ENCODE measurements around the gene SLC10A6. TPM values are rescaled to one million over a fixed set of nuclear protein-coding genes. Genes with fewer than 3 reads are reported as not detected.

Gene SLC10A6
- total RNA-seq, 1 donor from 2014 or later = not detected

DNA sequence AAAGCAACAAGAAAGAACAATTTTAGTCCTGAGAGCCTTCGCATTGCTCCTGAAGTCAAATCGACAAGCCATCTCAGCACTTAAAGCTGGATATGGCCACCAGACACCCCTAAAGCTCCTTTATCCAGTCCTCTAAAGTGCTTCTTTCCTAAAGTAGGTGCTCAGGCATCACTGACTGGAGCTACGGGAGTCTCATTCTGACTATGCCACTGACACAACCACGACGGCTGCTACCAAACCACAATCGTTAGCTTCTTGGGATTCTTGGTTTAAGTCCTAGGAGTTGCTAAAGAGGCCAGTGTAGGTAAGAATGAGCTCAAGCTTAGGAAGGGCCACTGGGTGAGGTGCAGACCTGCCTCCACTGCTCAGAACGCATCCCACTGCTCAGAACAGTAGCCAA, 1.0 kb downstream of the SLC10A6 start:
- Mint-ChIP-seq H3K9me3 (ENCODE audit: unreplicated experiment) (no peaks in the 10 kb centered on the region), H3K27ac (ENCODE audit: unreplicated experiment) (no peak overlapping the region), H3K4me1 (ENCODE audit: unreplicated experiment) (peaks cover 13% of the 10 kb centered on the region), H3K36me3 (ENCODE audit: low read depth, unreplicated experiment) (no peaks in the 10 kb centered on the region), H3K27me3 (ENCODE audit: unreplicated experiment) (no peaks in the 10 kb centered on the region), H3K4me3 (ENCODE audit: unreplicated experiment) (no peak overlapping the region)
- no peak for DNase-seq (ENCODE audit: low spot score)
- TF ChIP-seq, protein P1, sequence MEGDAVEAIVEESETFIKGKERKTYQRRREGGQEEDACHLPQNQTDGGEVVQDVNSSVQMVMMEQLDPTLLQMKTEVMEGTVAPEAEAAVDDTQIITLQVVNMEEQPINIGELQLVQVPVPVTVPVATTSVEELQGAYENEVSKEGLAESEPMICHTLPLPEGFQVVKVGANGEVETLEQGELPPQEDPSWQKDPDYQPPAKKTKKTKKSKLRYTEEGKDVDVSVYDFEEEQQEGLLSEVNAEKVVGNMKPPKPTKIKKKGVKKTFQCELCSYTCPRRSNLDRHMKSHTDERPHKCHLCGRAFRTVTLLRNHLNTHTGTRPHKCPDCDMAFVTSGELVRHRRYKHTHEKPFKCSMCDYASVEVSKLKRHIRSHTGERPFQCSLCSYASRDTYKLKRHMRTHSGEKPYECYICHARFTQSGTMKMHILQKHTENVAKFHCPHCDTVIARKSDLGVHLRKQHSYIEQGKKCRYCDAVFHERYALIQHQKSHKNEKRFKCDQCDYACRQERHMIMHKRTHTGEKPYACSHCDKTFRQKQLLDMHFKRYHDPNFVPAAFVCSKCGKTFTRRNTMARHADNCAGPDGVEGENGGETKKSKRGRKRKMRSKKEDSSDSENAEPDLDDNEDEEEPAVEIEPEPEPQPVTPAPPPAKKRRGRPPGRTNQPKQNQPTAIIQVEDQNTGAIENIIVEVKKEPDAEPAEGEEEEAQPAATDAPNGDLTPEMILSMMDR (IDR thresholded peaks at IDR 0.05; ENCODE audit: unreplicated experiment) = no peak

DNA sequence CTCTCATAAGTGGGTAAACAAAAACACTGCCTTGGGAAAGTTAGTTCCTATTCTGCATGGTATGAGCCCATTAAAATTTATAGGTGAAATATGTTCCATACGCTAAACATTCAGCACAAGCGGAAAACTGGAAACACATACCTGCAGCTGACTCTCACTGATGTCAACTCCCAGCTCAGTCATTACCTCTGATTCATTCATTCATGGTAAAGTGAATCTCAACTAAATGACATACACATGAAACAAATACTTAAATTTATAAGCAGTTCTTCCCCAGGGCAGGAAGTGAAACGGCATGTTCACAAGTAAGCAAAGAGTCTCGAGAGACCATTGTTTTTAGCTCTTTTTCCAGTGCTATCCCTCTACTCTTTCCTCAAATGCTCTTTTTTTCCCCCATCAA, 1.6 kb downstream of the SLC10A6 start:
- no peaks in the 10 kb centered on the region for H3K9me3 Mint-ChIP-seq (ENCODE audit: unreplicated experiment)
- H3K36me3 Mint-ChIP-seq (ENCODE audit: low read depth, unreplicated experiment) = no peaks in the 10 kb centered on the region
- no peak overlapping the region for H3K4me3 Mint-ChIP-seq (ENCODE audit: unreplicated experiment)
- DNase-seq (ENCODE audit: low spot score) = no peak
- TF ChIP-seq, protein P1 (IDR thresholded peaks at IDR 0.05; ENCODE audit: unreplicated experiment) = no peak
- H3K27me3 Mint-ChIP-seq (ENCODE audit: unreplicated experiment) = no peaks in the 10 kb centered on the region
- no peak overlapping the region for H3K27ac Mint-ChIP-seq (ENCODE audit: unreplicated experiment)
- H3K4me1 Mint-ChIP-seq (ENCODE audit: unreplicated experiment) = peaks cover 13% of the 10 kb centered on the region

DNA sequence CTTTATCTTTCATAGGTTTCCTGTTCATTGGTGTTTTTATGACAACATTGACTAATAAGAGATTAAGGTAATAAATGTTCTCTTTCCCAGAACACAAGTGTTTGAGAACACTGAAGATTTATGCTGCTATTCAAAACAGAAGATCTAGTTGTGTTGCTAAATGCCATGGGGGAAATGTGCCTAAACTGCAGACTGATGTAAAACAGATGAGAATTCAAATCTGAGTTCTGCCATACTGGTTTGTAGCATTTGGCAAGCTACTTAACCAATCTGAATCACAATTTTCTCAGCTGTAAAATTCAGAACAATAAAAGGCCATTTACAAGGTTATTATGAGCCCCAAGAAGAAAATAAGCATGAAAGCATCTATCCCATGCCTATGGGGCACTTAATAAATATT, 2.3 kb downstream of the SLC10A6 start:
- Mint-ChIP-seq H3K27ac (ENCODE audit: unreplicated experiment) (no peak overlapping the region), H3K4me3 (ENCODE audit: unreplicated experiment) (no peak overlapping the region), H3K36me3 (ENCODE audit: low read depth, unreplicated experiment) (no peaks in the 10 kb centered on the region), H3K9me3 (ENCODE audit: unreplicated experiment) (no peaks in the 10 kb centered on the region), H3K27me3 (ENCODE audit: unreplicated experiment) (no peaks in the 10 kb centered on the region), H3K4me1 (ENCODE audit: unreplicated experiment) (peaks cover 13% of the 10 kb centered on the region)
- DNase-seq (ENCODE audit: low spot score) = no peak
- TF ChIP-seq, protein P1 (IDR thresholded peaks at IDR 0.05; ENCODE audit: unreplicated experiment) = no peak

DNA sequence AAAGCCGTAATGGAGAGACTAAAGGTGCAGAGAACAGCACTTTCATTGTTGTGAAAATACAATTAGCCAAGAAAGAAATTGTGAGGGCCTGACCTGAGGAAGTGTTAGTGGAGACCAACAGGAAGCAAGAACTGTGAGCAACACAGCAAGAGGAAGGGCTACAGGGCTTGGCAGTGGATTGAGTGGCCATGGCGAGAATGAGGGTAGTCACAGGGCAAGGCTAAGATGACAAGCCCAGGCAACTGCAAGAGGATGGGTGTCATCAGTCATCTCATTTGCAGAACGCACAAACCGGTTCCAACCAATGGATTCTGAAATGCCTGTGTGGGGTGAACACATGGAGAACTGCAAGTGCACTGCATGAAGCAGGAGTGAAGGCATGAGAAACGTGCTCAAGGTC, 3.6 kb downstream of the SLC10A6 start:
- Mint-ChIP-seq H3K36me3 (ENCODE audit: low read depth, unreplicated experiment) (no peaks in the 10 kb centered on the region), H3K4me1 (ENCODE audit: unreplicated experiment) (peaks cover 13% of the 10 kb centered on the region), H3K4me3 (ENCODE audit: unreplicated experiment) (no peak overlapping the region), H3K9me3 (ENCODE audit: unreplicated experiment) (no peaks in the 10 kb centered on the region), H3K27ac (ENCODE audit: unreplicated experiment) (peak overlapping the region; percentile 67), H3K27me3 (ENCODE audit: unreplicated experiment) (no peaks in the 10 kb centered on the region)
- DNase-seq (ENCODE audit: low spot score) = no peak
- TF ChIP-seq, protein P1 (IDR thresholded peaks at IDR 0.05; ENCODE audit: unreplicated experiment) = no peak

DNA sequence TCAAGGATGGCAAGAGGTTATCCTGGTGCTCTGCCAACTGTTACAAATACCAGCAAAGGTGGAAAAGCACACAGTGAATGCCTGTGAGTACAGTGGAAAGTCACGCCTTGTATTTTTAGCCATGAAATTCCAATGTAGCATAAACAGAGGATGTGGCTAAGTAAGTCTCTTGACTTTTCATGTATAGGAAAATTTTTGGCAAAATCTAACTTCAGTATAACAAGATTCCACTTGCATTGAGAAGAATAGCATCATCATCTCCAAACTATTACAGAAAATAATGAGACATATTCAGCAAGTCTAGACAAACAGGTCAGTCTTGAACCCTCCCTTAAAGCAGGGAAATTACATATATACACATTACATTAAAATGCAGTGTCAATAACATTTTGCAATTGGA, 7.9 kb downstream of the SLC10A6 start:
- no peaks in the 10 kb centered on the region for H3K36me3 Mint-ChIP-seq (ENCODE audit: low read depth, unreplicated experiment)
- no peak overlapping the region for H3K27ac Mint-ChIP-seq (ENCODE audit: unreplicated experiment)

More for the DNA sequence above, 7.9 kb downstream of the SLC10A6 start:
- Mint-ChIP-seq H3K27me3 (ENCODE audit: unreplicated experiment) (no peaks in the 10 kb centered on the region), H3K4me3 (ENCODE audit: unreplicated experiment) (no peak overlapping the region), H3K4me1 (ENCODE audit: unreplicated experiment) (peaks cover 13% of the 10 kb centered on the region), H3K9me3 (ENCODE audit: unreplicated experiment) (no peaks in the 10 kb centered on the region)
- DNase-seq (ENCODE audit: low spot score) = no peak
- TF ChIP-seq, protein P1 (IDR thresholded peaks at IDR 0.05; ENCODE audit: unreplicated experiment) = no peak

All from endothelial cell (in vitro differentiated cells).